Left lung (tissue), 10 donors: Measurements from ENCODE around the gene ACY1. TPM values are rescaled to one million over a fixed set of nuclear protein-coding genes. Genes with fewer than 3 reads are reported as not detected.

Experiments
- ATAC-seq: fragments of 200-7000 bp; cut with Tn5 transposase; one replicate; pipeline ENCODE4 v1.9.1; 2020; ENCODE audit warnings: moderate library complexity
- DNase-seq, 4 donors: peaks; one replicate each; pipeline ENCODE4 v3.0.0-alpha.2; 2013 to 2020
- H3K27ac ChIP-seq, 2 donors: fragments of 200-600 bp; sonication (generic) in 1 of 2; one replicate each; pipeline versions ENCODE4 v1.5.0 to v1.8.0; 2020 to 2021
- H3K27me3 ChIP-seq, 2 donors: fragments of 200-600 bp; sonication (generic) in 1 of 2; one replicate each; pipeline versions ENCODE4 v1.5.0 to v1.8.0; 2020 to 2021
- H3K36me3 ChIP-seq, 2 donors: fragments of 200-600 bp; sonication (generic) in 1 of 2; one replicate each; pipeline versions ENCODE4 v1.5.0 to v1.8.0; 2020 to 2021
- H3K4me1 ChIP-seq, 2 donors: fragments of 200-600 bp; one replicate each; pipeline ENCODE4 v1.8.0; 2021
- H3K4me3 ChIP-seq, 2 donors: fragments of 200-600 bp; sonication (generic) in 1 of 2; one replicate each; pipeline versions ENCODE4 v1.5.0 to v1.8.0; 2020 to 2021; ENCODE audit warnings: mild to moderate bottlenecking in 1 of 2
- H3K9me3 ChIP-seq, 2 donors: fragments of 200-600 bp; sonication (generic) in 1 of 2; one replicate each; pipeline versions ENCODE4 v1.5.0 to v1.8.0; 2020 to 2021
- CTCF ChIP-seq, 2 donors: fragments of 200-600 bp; sonication (generic) in 1 of 2; IDR thresholded peaks; one replicate each; pipeline versions ENCODE4 v1.5.0 to v1.8.0; 2021; ENCODE audit warnings: antibody characterized with exemption in 2 of 2
- intact Hi-C, 2 donors: fragments of 100-400 bp; cut with DNase I; formaldehyde crosslinking; loops; one replicate each; pipeline versions ENCODE4 v1.11.2 to v1.14.2; 2022
- polyA plus RNA-seq, 6 donors: library from polyadenylated mRNA; unstranded; fragments of 120-200 nt; gene quantifications; one replicate each; pipeline ENCODE4 v1.2.1, GENCODE V29; 2013; ENCODE audit not compliant: insufficient read length in 6 of 6
- total RNA-seq, 2 donors: library from RNA; stranded (reverse); fragmentation: NEBNext Ultra II Directional; extraction: Animal tissue kit (Norgen Biotek cat#: 25700); gene quantifications; one replicate each; pipeline ENCODE4 v1.2.1, GENCODE V29; 2021
- donor health status: DM: no; HTN: yes; CAD: no.
- donor health status: DM: no; HTN: no; CAD: no.

ACY1 gene
- total and polyA plus RNA-seq, 8 donors = 29.6 to 42.8 (median 36.9) TPM

GRCh38 chr3:52022323-52023100 lies 39.2 kb downstream of the ACY1 start:
- Histone ChIP-seq H3K27ac (peak overlapping the region in 1 of 2 donors; percentile 4), H3K4me3 (no peak overlapping the region), H3K27me3 (no peaks in the 10 kb centered on the region), H3K9me3 (no peaks in the 10 kb centered on the region), H3K4me1 (peaks cover 0 to 21% of the 10 kb centered on the region in 2 donors), H3K36me3 (no peaks in the 10 kb centered on the region)
- TF ChIP-seq CTCF (IDR thresholded peaks at IDR 0.05) = no peak
- ATAC-seq (no peak), DNase-seq (peak in 1 of 4 donors; percentile 56)
- intact Hi-C loops = no loop called here

DNA sequence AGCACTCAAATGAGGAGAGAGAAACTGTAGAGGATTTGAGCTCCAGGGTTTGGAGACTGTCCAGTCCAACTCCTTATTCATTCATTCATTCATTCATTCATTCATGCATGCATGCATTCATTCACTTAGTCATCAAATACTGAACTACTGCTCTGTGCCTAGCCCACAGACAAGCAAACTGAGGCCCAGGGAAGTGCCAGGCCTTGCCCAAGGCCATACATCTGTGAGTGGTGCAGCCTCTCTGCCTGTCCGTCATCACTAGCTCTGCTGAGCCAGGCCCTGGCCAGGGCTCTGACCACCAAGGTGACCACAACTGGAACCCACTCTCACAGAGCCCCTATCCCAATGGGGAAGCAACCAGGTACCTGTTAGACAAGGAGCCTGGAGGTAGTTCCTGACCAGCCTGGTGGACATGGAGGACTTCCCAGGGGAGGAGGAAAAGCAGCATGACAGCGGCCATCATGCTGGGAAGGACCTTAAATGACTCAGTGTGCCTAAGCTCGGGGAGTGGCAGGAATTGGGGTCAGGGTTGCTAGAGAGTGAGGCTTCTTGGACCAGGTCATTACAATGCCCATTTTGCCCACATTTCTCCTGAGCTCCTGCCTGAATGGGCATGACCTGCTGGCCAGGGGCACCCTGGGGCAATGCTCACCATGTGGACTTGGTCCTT lies 39.9 kb downstream of the ACY1 start:
- H3K27me3 ChIP-seq = no peaks in the 10 kb centered on the region
- TF ChIP-seq CTCF (IDR thresholded peaks at IDR 0.05) = no peak
- DNase-seq (no peak), ATAC-seq (no peak)
- intact Hi-C loops = no loop called here
- no peak overlapping the region for H3K4me3 ChIP-seq
- no peaks in the 10 kb centered on the region for H3K36me3 ChIP-seq
- no peaks in the 10 kb centered on the region for H3K9me3 ChIP-seq
- H3K27ac ChIP-seq = peak overlapping the region in 1 of 2 donors; percentile 42
- peaks cover 0 to 21% of the 10 kb centered on the region in 2 donors for H3K4me1 ChIP-seq

DNA sequence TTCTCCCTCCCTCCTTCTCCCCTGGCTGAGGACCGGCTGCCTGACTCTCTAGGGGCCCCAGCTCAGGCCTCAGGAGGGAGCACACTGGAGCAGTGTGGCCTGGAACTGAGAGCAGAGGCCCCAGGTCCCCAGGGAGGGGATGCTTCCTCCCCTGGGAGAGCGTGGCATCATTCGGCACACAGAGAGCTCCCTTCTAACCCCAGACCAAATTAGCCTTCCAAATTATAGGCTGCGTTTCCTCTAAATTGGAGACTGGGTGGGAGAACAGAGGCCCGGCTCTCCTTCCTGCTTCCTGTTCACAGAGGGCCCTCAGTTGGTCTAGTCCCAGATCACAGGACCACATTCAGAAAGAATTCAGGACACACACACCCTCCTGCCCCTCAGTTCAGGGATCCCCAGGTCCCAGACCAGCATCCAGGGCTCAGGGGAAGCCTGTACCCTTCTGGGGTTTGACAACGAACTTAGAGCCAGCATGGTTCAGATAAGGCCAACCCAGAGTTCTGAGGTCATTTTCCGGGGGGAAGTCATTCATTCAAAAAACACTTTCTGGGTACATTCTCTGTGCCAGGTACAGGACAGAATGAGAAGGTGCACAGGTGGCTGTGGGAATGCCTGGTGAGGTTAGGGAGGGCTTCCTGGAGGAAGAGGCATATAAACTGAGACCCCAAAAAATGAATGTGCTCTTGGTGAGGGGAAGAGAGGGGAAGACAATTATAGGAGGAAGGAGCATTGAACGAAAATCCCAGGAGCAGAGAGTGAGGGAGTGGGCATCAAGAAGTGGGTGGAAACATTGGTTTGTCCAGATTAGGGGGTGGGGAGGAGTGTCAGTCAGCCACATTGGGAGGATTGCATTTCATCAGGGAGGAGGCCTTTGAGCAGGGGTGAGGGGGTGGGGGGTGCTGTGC lies 40.8 kb downstream of the ACY1 start:
- no peaks in the 10 kb centered on the region for H3K27me3 ChIP-seq
- H3K27ac ChIP-seq = peak overlapping the region in 1 of 2 donors; percentile 42
- ATAC-seq (no peak), DNase-seq (no peak)
- H3K9me3 ChIP-seq = no peaks in the 10 kb centered on the region
- H3K4me1 ChIP-seq = peaks cover 0 to 21% of the 10 kb centered on the region in 2 donors
- no peak for TF ChIP-seq CTCF (IDR thresholded peaks at IDR 0.05)
- intact Hi-C loops = no loop called here
- H3K4me3 ChIP-seq = no peak overlapping the region
- no peaks in the 10 kb centered on the region for H3K36me3 ChIP-seq

- intact Hi-C loops = no loop called here
- no peaks in the 10 kb centered on the region for H3K27me3 ChIP-seq
- no peak for DNase-seq
- no peaks in the 10 kb centered on the region for H3K9me3 ChIP-seq
- ATAC-seq = no peak
- TF ChIP-seq CTCF (IDR thresholded peaks at IDR 0.05) = no peak
- no peak overlapping the region for H3K27ac ChIP-seq
- no peaks in the 10 kb centered on the region for H3K36me3 ChIP-seq
- H3K4me3 ChIP-seq = no peak overlapping the region
- peaks cover 0 to 21% of the 10 kb centered on the region in 2 donors for H3K4me1 ChIP-seq
These were observed 41.6 kb downstream of the ACY1 start for GRCh38 chr3:52024765-52025452.
